ENCODE measurements around the gene TMEM59L. TPM values are rescaled to one million over a fixed set of nuclear protein-coding genes. Genes with fewer than 3 reads are reported as not detected.
A peak's percentile ranks its signal among the peaks of the same experiment; 100 is the strongest.

Gene TMEM59L
- total and polyA plus RNA-seq, 2 donors (not counting 1 experiment from before 2014, with no cell fraction given), result not detected

DNA sequence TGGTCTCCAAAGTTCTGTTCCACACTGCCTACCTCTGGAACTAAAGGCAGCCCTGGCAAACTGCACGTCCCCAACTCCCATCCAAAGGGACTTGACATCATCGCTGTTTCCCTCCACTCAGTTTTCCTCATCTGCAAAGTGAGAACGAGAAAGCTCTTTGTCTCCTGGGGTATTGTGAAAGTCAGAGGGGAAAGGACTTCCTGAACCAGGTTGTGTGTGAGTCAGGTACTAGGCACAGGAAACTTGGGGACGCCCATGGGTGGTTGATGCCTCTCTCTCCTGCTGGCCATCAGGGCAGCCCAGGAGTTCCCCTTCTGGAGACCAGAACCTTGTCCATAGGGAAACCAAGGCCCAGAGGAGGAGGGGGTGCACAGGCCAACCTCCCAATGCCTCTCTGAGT is 10.8 kb upstream of the TMEM59L start:
- TF ChIP-seq EZH2 (IDR thresholded peaks at IDR 0.05; ENCODE audit: borderline replicate concordance, insufficient read depth, low read depth, low read length, poor library complexity, severe bottlenecking) (no peak), CTCF (IDR thresholded peaks at IDR 0.05) (no peak)
- Histone ChIP-seq H3K9me3 (ENCODE audit: control extremely low read depth in 1 of 3, control insufficient read depth in 2 of 3, insufficient read depth in 1 of 3, low read length in 2 of 3) (peaks cover 0 to 4% (median 0%) of the 10 kb centered on the region in 3 donors), H3K27ac (ENCODE audit: low read length in 2 of 2) (no peak overlapping the region), H2AFZ (ENCODE audit: insufficient read depth, low read depth, low read length, poor library complexity, severe bottlenecking) (no peak overlapping the region), H3K9ac (ENCODE audit: low read length) (no peak overlapping the region), H3K4me3 (ENCODE audit: control extremely low read depth in 1 of 5, extremely low read depth in 1 of 5, insufficient read depth in 1 of 5, low read depth in 2 of 5, low read length in 4 of 5) (no peak overlapping the region), H3K79me2 (ENCODE audit: control insufficient read depth, insufficient read depth, low read length) (no peaks in the 10 kb centered on the region), H3K4me1 (ENCODE audit: control insufficient read depth in 2 of 2, insufficient read depth in 2 of 2, low read length in 2 of 2) (peaks cover 13 to 21% of the 10 kb centered on the region in 2 donors), H4K20me1 (ENCODE audit: control insufficient read depth, insufficient read depth, low read length, poor library complexity, severe bottlenecking) (no peaks in the 10 kb centered on the region), H3K4me2 (replicated peaks; ENCODE audit: low read depth, low read length, poor library complexity, severe bottlenecking) (no peak overlapping the region), H3K36me3 (replicated peaks in 1 of 2; ENCODE audit: control extremely low read depth in 1 of 2, control insufficient read depth in 1 of 2, extremely low read depth in 1 of 2, insufficient read depth in 2 of 2, low read length in 1 of 2) (no peaks in the 10 kb centered on the region), H3K27me3 (replicated peaks in 1 of 4; ENCODE audit: control extremely low read depth in 1 of 4, control insufficient read depth in 3 of 4, insufficient read depth in 4 of 4, low read length in 3 of 4) (peaks cover 0 to 69% (median 27%) of the 10 kb centered on the region in 4 experiments)
- intact Hi-C loops (cut with micrococcal nuclease), result no loop called here
- ChIA-PET CTCF (interaction anchor here (2.0 kb wide), 1 partner anchor 11 kb away, joined by 6 read pairs; the partner anchor contains the start of gene TMEM59L), POLR2A (no interaction called here)
- H3K9me3 Mint-ChIP-seq (ENCODE audit: insufficient read depth), result no peaks in the 10 kb centered on the region
- 56% methylated on average over 1 of the region's 4 CpGs for WGBS (ENCODE audit: insufficient coverage)
- DNase-seq (no peak), ATAC-seq (ENCODE audit: low read depth) (no peak)
- H3K27ac Mint-ChIP-seq, result no peak overlapping the region
- no peak overlapping the region for H3K4me3 Mint-ChIP-seq
- peaks cover 32% of the 10 kb centered on the region for H3K27me3 Mint-ChIP-seq
- peaks cover 12% of the 10 kb centered on the region for H3K4me1 Mint-ChIP-seq

GRCh38 chr19:18603255-18603957 is 9.3 kb upstream of the TMEM59L start:
- DNase-seq, result no peak
- WGBS (ENCODE audit: insufficient coverage), result 4% methylated on average over 31 of the region's 32 CpGs
- Mint-ChIP-seq H3K9me3 (ENCODE audit: insufficient read depth) (no peaks in the 10 kb centered on the region), H3K27me3 (peaks cover 32% of the 10 kb centered on the region), H3K4me1 (peaks cover 16% of the 10 kb centered on the region), H3K4me3 (peak overlapping the region; percentile 32), H3K27ac (peak overlapping the region; percentile 46)
- no peaks in the 10 kb centered on the region for H3K79me2 ChIP-seq (ENCODE audit: control insufficient read depth, insufficient read depth, low read length)
- peak; percentile 48 for ATAC-seq (ENCODE audit: low read depth)
- ChIA-PET CTCF (interaction anchor here (0.7 to 2.0 kb wide), 2 partner anchors 9 to 18 kb away, joined by 3 to 6 read pairs; partner anchors contain the start of gene TMEM59L), POLR2A (interaction anchor here (0.6 to 0.8 kb wide), 2 partner anchors 9 to 20 kb away, joined by 3 to 7 read pairs; no protein-coding TSS in a partner anchor)
- no peak overlapping the region for H2AFZ ChIP-seq (ENCODE audit: insufficient read depth, low read depth, low read length, poor library complexity, severe bottlenecking)
- H3K4me1 ChIP-seq (ENCODE audit: control insufficient read depth in 2 of 2, insufficient read depth in 2 of 2, low read length in 2 of 2), result peaks cover 26 to 31% of the 10 kb centered on the region in 2 donors
- peaks cover 0 to 11% (median 0%) of the 10 kb centered on the region in 3 donors for H3K9me3 ChIP-seq (ENCODE audit: control extremely low read depth in 1 of 3, control insufficient read depth in 2 of 3, insufficient read depth in 1 of 3, low read length in 2 of 3)
- H3K4me3 ChIP-seq (ENCODE audit: control extremely low read depth in 1 of 5, extremely low read depth in 1 of 5, insufficient read depth in 1 of 5, low read depth in 2 of 5, low read length in 4 of 5), result no peak overlapping the region
- intact Hi-C loops (cut with micrococcal nuclease), result no loop called here
- no peaks in the 10 kb centered on the region for H4K20me1 ChIP-seq (ENCODE audit: control insufficient read depth, insufficient read depth, low read length, poor library complexity, severe bottlenecking)
- no peaks in the 10 kb centered on the region for H3K36me3 ChIP-seq (replicated peaks in 1 of 2; ENCODE audit: control extremely low read depth in 1 of 2, control insufficient read depth in 1 of 2, extremely low read depth in 1 of 2, insufficient read depth in 2 of 2, low read length in 1 of 2)
- TF ChIP-seq CTCF (IDR thresholded peaks at IDR 0.05) (no peak), EZH2 (IDR thresholded peaks at IDR 0.05; ENCODE audit: borderline replicate concordance, insufficient read depth, low read depth, low read length, poor library complexity, severe bottlenecking) (no peak)
- H3K9ac ChIP-seq (ENCODE audit: low read length), result no peak overlapping the region
- H3K27ac ChIP-seq (ENCODE audit: low read length in 2 of 2), result no peak overlapping the region
- H3K27me3 ChIP-seq (replicated peaks in 1 of 4; ENCODE audit: control extremely low read depth in 1 of 4, control insufficient read depth in 3 of 4, insufficient read depth in 4 of 4, low read length in 3 of 4), result peaks cover 0 to 69% (median 35%) of the 10 kb centered on the region in 4 experiments
- no peak overlapping the region for H3K4me2 ChIP-seq (replicated peaks; ENCODE audit: low read depth, low read length, poor library complexity, severe bottlenecking)
